ENCODE results near the gene ZC3HAV1.

ZC3HAV1 gene

GRCh38 chr7:139018910-139019309, 90.6 kb downstream of the ZC3HAV1 start:
- no peak for DNase-seq (ENCODE audit: low spot score)
- TF ChIP-seq CTCF (conservative IDR thresholded peaks at IDR 0.05; ENCODE audit: low read depth), result no peak
- CTCF ChIA-PET, result no interaction called here
- POLR2A ChIA-PET (ENCODE audit: low non-redundant PET), result no interaction called here
- H3K27ac ChIP-seq, result no peak overlapping the region

- peak; percentile 89 for TF ChIP-seq CTCF (conservative IDR thresholded peaks at IDR 0.05; ENCODE audit: low read depth)
- H3K27ac ChIP-seq, result no peak overlapping the region
- ChIA-PET CTCF (interaction anchor here (0.6 to 1.5 kb wide), 9 partner anchors 9 to 131 kb away, joined by 3 to 5 read pairs (median 3); no protein-coding TSS in a partner anchor), POLR2A (ENCODE audit: low non-redundant PET) (no interaction called here)
- DNase-seq (ENCODE audit: low spot score), result peak; percentile 75
Observed at GRCh38 chr7:139016931-139017511, 92.5 kb downstream of the ZC3HAV1 start.

- no peak for DNase-seq (ENCODE audit: low spot score)
- H3K27ac ChIP-seq, result no peak overlapping the region
- no peak for TF ChIP-seq CTCF (conservative IDR thresholded peaks at IDR 0.05; ENCODE audit: low read depth)
- ChIA-PET CTCF (no interaction called here), POLR2A (ENCODE audit: low non-redundant PET) (no interaction called here)
Observed at GRCh38 chr7:139011373-139011772, 98.1 kb downstream of the ZC3HAV1 start.

GRCh38 chr7:139004321-139005090, 105.0 kb downstream of the ZC3HAV1 start:
- no peak for DNase-seq (ENCODE audit: low spot score)
- ChIA-PET CTCF (no interaction called here), POLR2A (ENCODE audit: low non-redundant PET) (no interaction called here)
- H3K27ac ChIP-seq, result no peak overlapping the region
- TF ChIP-seq CTCF (conservative IDR thresholded peaks at IDR 0.05; ENCODE audit: low read depth), result no peak

- ChIA-PET POLR2A (ENCODE audit: low non-redundant PET) (no interaction called here), CTCF (no interaction called here)
- no peak for TF ChIP-seq CTCF (conservative IDR thresholded peaks at IDR 0.05; ENCODE audit: low read depth)
- H3K27ac ChIP-seq, result no peak overlapping the region
- DNase-seq (ENCODE audit: low spot score), result no peak
Observed at GRCh38 chr7:138999414-138999813, 110.1 kb downstream of the ZC3HAV1 start.

All from RWPE1 (cell line).